Activated CD4-positive, alpha-beta memory T cell treated with anti-CD3 and anti-CD28 coated beads for 36 hours (primary cell): ENCODE results near the gene WWC1. TPM values are rescaled to one million over a fixed set of nuclear protein-coding genes. Genes with fewer than 3 reads are reported as not detected.

Experiments used
- CTCF ChIA-PET: fragments of 350-600 bp; sonication (Branson Sonifier 250); formaldehyde crosslinking; loops from one replicate; lab custom pipeline; 2021; ENCODE audit warnings: antibody characterized with exemption, inconsistent platforms; lab: Charles Lee
- POLR2A ChIA-PET: fragments of 350-600 bp; sonication (Branson Sonifier 250); formaldehyde crosslinking; loops from one replicate; lab custom pipeline; 2021; ENCODE audit warnings: antibody characterized with exemption; lab: Charles Lee
- DNase-seq: peaks from one replicate; pipeline ENCODE4 v3.0.0-alpha.2; 2020
- H3K27ac Mint-ChIP-seq: one replicate; pipeline ENCODE4 v1.8.0; 2021; ENCODE audit warnings: mixed read lengths
- H3K27me3 Mint-ChIP-seq: one replicate; pipeline ENCODE4 v1.8.0; 2021; ENCODE audit warnings: mixed read lengths
- H3K36me3 Mint-ChIP-seq: one replicate; pipeline ENCODE4 v1.8.0; 2021; ENCODE audit warnings: mixed read lengths
- H3K4me1 Mint-ChIP-seq: one replicate; pipeline ENCODE4 v1.8.0; 2021; ENCODE audit warnings: low read depth, mixed read lengths
- H3K4me3 Mint-ChIP-seq: one replicate; pipeline ENCODE4 v1.8.0; 2021; ENCODE audit warnings: mild to moderate bottlenecking, mixed read lengths
- H3K9me3 Mint-ChIP-seq: one replicate; pipeline ENCODE4 v1.8.0; 2021; ENCODE audit warnings: mixed read lengths
- intact Hi-C: fragments of 100-400 bp; cut with micrococcal nuclease; formaldehyde crosslinking; loops from one replicate; pipeline ENCODE4 v1.15.1; 2023
- total RNA-seq, 2 experiments: library from RNA; stranded (reverse); gene quantifications; one replicate each; pipeline ENCODE4 v1.2.3, GENCODE V29; 2021

Gene WWC1
- total RNA-seq, 2 experiments from 2014 or later = 0.82 to 1.3 TPM

GRCh38 chr5:168313596-168314204 is 22.3 kb downstream of the WWC1 start:
- H3K9me3 Mint-ChIP-seq = no peaks in the 10 kb centered on the region
- H3K27ac Mint-ChIP-seq = no peak overlapping the region
- CTCF ChIA-PET = no interaction called here
- H3K36me3 Mint-ChIP-seq = no peaks in the 10 kb centered on the region
- POLR2A ChIA-PET = no interaction called here
- no peak for DNase-seq
- intact Hi-C loops = no loop called here
- H3K27me3 Mint-ChIP-seq = no peaks in the 10 kb centered on the region
- no peak overlapping the region for H3K4me3 Mint-ChIP-seq
- H3K4me1 Mint-ChIP-seq = no peaks in the 10 kb centered on the region

GRCh38 chr5:168314735-168315411 is 23.4 kb downstream of the WWC1 start:
- Mint-ChIP-seq H3K9me3 (no peaks in the 10 kb centered on the region), H3K27ac (no peak overlapping the region), H3K36me3 (no peaks in the 10 kb centered on the region), H3K27me3 (no peaks in the 10 kb centered on the region), H3K4me1 (no peaks in the 10 kb centered on the region), H3K4me3 (no peak overlapping the region)
- POLR2A ChIA-PET = no interaction called here
- intact Hi-C loops = no loop called here
- CTCF ChIA-PET = no interaction called here
- no peak for DNase-seq

- ChIA-PET CTCF (no interaction called here), POLR2A (no interaction called here)
- Mint-ChIP-seq H3K4me1 (no peaks in the 10 kb centered on the region), H3K9me3 (no peaks in the 10 kb centered on the region), H3K27me3 (no peaks in the 10 kb centered on the region), H3K36me3 (no peaks in the 10 kb centered on the region), H3K4me3 (no peak overlapping the region), H3K27ac (no peak overlapping the region)
- no peak for DNase-seq
- intact Hi-C loops = no loop called here
These were observed 24.1 kb downstream of the WWC1 start for GRCh38 chr5:168315416-168316138.

- POLR2A ChIA-PET = no interaction called here
- no peaks in the 10 kb centered on the region for H3K9me3 Mint-ChIP-seq
These were observed 24.7 kb downstream of the WWC1 start for GRCh38 chr5:168316139-168316578.

DNA sequence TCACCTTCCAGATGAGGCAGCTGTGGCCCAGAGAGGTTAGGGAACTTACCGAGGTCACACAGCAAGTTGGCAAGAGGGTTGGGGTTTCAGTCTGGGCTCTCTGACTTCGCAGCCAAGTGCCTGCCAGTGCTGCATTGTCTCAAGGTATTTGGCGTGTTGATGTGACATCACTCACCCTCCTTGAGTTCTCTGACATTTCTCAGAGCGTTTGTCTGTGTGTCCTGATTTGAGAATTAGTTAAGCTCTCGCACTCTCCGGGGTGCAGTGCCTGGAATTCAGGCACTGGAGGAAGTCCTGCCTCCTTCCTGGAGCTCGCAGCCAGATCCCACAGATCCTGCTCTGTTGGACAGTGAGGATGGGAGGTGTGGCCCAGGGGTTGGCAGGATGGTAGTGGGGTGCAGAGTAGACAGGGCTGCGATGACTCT is 25.7 kb downstream of the WWC1 start:
- no peak for DNase-seq
- POLR2A ChIA-PET = no interaction called here
- no peaks in the 10 kb centered on the region for H3K9me3 Mint-ChIP-seq
- CTCF ChIA-PET = no interaction called here
- no peaks in the 10 kb centered on the region for H3K27me3 Mint-ChIP-seq
- no peak overlapping the region for H3K4me3 Mint-ChIP-seq
- intact Hi-C loops = no loop called here
- H3K27ac Mint-ChIP-seq = no peak overlapping the region
- no peaks in the 10 kb centered on the region for H3K36me3 Mint-ChIP-seq
- H3K4me1 Mint-ChIP-seq = no peaks in the 10 kb centered on the region

More at GRCh38 chr5:168316139-168316578, 24.7 kb downstream of the WWC1 start:
- H3K36me3 Mint-ChIP-seq = no peaks in the 10 kb centered on the region
- no peak overlapping the region for H3K27ac Mint-ChIP-seq
- CTCF ChIA-PET = no interaction called here
- H3K4me3 Mint-ChIP-seq = no peak overlapping the region
- intact Hi-C loops = no loop called here
- H3K4me1 Mint-ChIP-seq = no peaks in the 10 kb centered on the region
- no peaks in the 10 kb centered on the region for H3K27me3 Mint-ChIP-seq
- DNase-seq = no peak

DNA sequence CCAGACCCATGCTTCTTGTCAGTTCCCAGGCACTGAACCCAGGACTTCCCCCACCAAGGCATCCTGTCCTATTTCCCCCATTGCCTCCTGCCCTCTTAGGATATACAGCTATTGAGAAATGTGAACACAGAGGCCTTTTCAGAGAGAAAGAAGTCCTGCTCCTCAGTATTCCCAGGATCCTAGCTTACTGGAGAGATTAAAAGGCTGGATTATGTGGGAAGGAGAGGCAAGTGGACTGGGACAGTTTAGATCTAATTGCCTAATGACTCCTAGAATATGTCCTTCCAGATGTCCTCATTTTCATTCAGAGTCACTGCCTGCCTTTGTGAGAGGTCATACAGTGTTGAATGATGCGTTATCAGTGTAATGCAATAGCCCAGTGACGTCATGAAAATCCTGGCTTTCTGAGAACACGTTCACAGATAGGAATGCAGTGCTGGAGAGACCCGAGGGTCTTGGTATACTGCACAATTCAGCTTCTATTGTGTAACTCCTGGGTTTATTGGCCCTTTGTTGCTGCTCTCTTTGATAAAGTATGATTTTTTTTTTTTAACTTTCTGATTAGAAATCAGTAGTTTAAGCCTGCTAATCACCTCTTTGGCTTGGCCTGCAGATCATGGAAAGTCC is 26.2 kb downstream of the WWC1 start:
- Mint-ChIP-seq H3K4me3 (no peak overlapping the region), H3K27me3 (no peaks in the 10 kb centered on the region), H3K27ac (no peak overlapping the region), H3K9me3 (no peaks in the 10 kb centered on the region), H3K4me1 (no peaks in the 10 kb centered on the region), H3K36me3 (no peaks in the 10 kb centered on the region)
- intact Hi-C loops = no loop called here
- POLR2A ChIA-PET = no interaction called here
- no peak for DNase-seq
- CTCF ChIA-PET = no interaction called here

- H3K4me1 Mint-ChIP-seq = no peaks in the 10 kb centered on the region
- DNase-seq = no peak
- H3K27ac Mint-ChIP-seq = no peak overlapping the region
- H3K36me3 Mint-ChIP-seq = no peaks in the 10 kb centered on the region
- CTCF ChIA-PET = no interaction called here
- no peak overlapping the region for H3K4me3 Mint-ChIP-seq
- intact Hi-C loops = no loop called here
- H3K9me3 Mint-ChIP-seq = no peaks in the 10 kb centered on the region
- H3K27me3 Mint-ChIP-seq = no peaks in the 10 kb centered on the region
- POLR2A ChIA-PET = no interaction called here
These were observed 26.8 kb downstream of the WWC1 start for GRCh38 chr5:168318240-168318639.

DNA sequence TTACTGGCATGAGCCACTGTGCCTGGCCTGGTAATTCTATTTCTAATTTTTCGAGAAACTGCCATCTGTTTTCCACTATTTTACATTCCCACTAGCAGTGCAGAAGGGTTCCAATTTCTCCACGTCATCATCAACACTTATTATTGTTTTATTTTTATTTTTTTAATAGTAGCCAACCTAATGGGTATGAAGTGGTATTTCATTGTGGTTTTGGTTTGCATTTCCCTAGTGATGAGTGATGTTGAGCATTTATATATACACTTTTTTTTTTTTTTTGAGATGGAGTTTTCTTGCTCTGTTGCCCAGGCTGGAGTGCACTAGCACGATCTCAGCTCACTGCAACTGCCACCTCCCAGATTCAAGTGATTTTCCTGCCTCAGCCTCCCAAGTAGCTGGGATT is 28.3 kb downstream of the WWC1 start:
- H3K9me3 Mint-ChIP-seq = no peaks in the 10 kb centered on the region
- H3K27ac Mint-ChIP-seq = no peak overlapping the region
- H3K36me3 Mint-ChIP-seq = no peaks in the 10 kb centered on the region
- CTCF ChIA-PET = no interaction called here
- no peak overlapping the region for H3K4me3 Mint-ChIP-seq
- POLR2A ChIA-PET = no interaction called here
- no peak for DNase-seq
- intact Hi-C loops = no loop called here
- no peaks in the 10 kb centered on the region for H3K4me1 Mint-ChIP-seq
- H3K27me3 Mint-ChIP-seq = no peaks in the 10 kb centered on the region

GRCh38 chr5:168320805-168321204 is 29.4 kb downstream of the WWC1 start:
- H3K4me3 Mint-ChIP-seq = no peak overlapping the region
- no peaks in the 10 kb centered on the region for H3K9me3 Mint-ChIP-seq
- no peaks in the 10 kb centered on the region for H3K36me3 Mint-ChIP-seq
- H3K27me3 Mint-ChIP-seq = no peaks in the 10 kb centered on the region
- no peak overlapping the region for H3K27ac Mint-ChIP-seq
- no peaks in the 10 kb centered on the region for H3K4me1 Mint-ChIP-seq
- POLR2A ChIA-PET = interaction anchor here (0.6 kb wide), 1 partner anchor 9 kb away, joined by 6 read pairs; no protein-coding TSS in a partner anchor
- no peak for DNase-seq
- CTCF ChIA-PET = no interaction called here
- intact Hi-C loops = no loop called here

DNA sequence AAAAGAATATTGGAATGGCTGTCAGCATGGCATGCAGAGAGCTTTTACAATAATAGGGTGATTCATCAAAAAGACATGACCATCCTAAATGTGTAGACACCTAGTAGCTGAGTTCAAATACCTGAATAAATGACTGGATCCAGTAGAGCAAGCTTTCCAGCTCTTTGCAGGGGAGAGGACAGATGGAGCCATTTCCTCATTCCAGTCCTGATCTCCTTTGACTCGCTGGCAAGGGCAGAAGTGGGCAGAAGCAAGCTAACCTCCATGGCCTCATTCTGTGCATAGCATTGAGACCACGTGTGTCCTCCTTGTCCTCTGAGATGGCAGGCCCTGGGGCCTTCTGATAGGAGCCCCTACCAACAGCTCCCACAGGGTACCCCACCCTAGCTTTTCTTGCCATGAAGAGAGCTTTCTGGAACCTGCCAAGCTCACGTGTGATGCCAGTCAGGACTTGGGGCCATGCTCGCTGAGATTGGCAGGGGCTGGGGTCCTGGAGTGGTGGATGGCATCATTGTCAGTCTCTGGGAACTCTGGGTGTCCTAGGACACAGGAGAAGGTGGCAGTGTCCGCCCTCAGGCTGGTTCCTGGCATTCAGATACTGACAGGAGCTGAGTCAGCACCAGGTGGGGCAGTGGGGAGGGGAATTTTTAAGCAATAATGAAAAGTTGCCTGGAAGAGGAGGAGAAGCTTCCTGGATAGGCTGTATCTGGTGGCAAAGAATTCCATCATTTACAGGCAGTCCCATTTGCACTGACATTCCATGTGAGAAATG is 33.6 kb downstream of the WWC1 start:
- Mint-ChIP-seq H3K27ac (no peak overlapping the region), H3K27me3 (peaks cover 5% of the 10 kb centered on the region), H3K9me3 (no peaks in the 10 kb centered on the region), H3K36me3 (no peaks in the 10 kb centered on the region), H3K4me1 (peaks cover 3% of the 10 kb centered on the region), H3K4me3 (no peak overlapping the region)
- DNase-seq = no peak
- intact Hi-C loops = no loop called here
- CTCF ChIA-PET = no interaction called here
- POLR2A ChIA-PET = no interaction called here

DNA sequence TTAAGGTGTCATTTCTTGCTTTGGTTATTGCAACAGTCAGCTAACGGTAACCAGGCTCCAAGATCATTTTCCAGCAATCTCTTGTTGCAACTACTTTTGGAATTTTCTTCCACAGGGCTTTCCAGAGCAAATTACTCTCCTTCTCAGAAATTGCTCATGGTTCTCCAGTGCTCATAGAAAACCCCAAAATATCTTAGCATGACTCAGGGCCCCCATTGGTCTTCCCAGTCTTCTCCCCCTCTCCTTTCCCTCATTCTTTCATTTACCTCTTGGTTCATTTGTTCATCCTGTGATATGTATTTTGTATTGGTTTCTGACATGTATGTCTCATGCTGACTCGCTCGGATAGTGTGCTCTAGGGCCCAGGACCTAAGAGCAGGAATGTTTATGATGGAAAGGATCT is 35.6 kb downstream of the WWC1 start:
- Mint-ChIP-seq H3K27me3 (peaks cover 5% of the 10 kb centered on the region), H3K9me3 (no peaks in the 10 kb centered on the region), H3K4me3 (no peak overlapping the region), H3K27ac (no peak overlapping the region), H3K36me3 (no peaks in the 10 kb centered on the region), H3K4me1 (peaks cover 3% of the 10 kb centered on the region)
- intact Hi-C loops = no loop called here
- DNase-seq = no peak
- POLR2A ChIA-PET = no interaction called here
- CTCF ChIA-PET = no interaction called here

DNA sequence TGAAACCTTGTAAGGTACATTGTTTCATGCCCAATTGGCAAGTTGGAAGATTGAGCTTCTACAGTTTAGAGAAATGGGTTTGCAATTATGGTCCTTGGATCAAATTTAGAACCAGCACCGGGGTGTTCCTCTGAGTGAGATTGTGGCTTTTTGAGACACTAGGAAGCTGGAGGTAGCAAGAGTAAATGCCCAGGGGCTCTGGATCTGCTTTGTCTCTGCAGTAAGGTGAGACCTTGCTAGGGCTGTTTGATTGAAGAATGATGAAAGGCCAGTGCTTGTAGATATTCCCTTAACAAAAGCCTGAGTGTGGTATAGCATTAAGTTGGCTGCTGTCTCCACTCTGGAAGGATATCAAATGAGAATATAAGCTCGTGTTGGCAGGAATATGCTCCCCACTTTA is 36.0 kb downstream of the WWC1 start:
- POLR2A ChIA-PET = no interaction called here
- H3K27me3 Mint-ChIP-seq = peaks cover 5% of the 10 kb centered on the region

More for the DNA sequence above, 36.0 kb downstream of the WWC1 start:
- no peak for DNase-seq
- H3K4me1 Mint-ChIP-seq = peaks cover 3% of the 10 kb centered on the region
- H3K36me3 Mint-ChIP-seq = no peaks in the 10 kb centered on the region
- intact Hi-C loops = no loop called here
- no peak overlapping the region for H3K27ac Mint-ChIP-seq
- H3K4me3 Mint-ChIP-seq = no peak overlapping the region
- CTCF ChIA-PET = no interaction called here
- H3K9me3 Mint-ChIP-seq = no peaks in the 10 kb centered on the region
